GM19035 (cell line): ENCODE results near the gene DAB2.

ENCODE experiments used
- ATAC-seq: cut with Tn5 transposase; IDR thresholded peaks from one replicate; pipeline ENCODE4 v1.9.1; 2021; ENCODE audit not compliant: unreplicated experiment

DAB2 gene

GRCh38 chr5:39424736-39425637 is at the start of gene DAB2:
Gene DAB2, minus strand, starts transcription at chr5:39424980. Its CDS starts 30,660 bp downstream, at chr5:39394320.
- no peak for ATAC-seq

- ATAC-seq: no peak
These were observed 48.5 kb upstream of the DAB2 start for GRCh38 chr5:39473156-39473775.

- no peak for ATAC-seq
These were observed 47.2 kb upstream of the DAB2 start for GRCh38 chr5:39471836-39472508.

GRCh38 chr5:39470811-39471210 is 46.0 kb upstream of the DAB2 start:
- no peak for ATAC-seq

- ATAC-seq: no peak
These were observed 45.1 kb upstream of the DAB2 start for GRCh38 chr5:39469777-39470415.

- ATAC-seq: no peak
These were observed 44.4 kb upstream of the DAB2 start for GRCh38 chr5:39469176-39469575.

GRCh38 chr5:39466846-39467245 is 42.1 kb upstream of the DAB2 start:
- ATAC-seq: no peak

GRCh38 chr5:39465843-39466242 is 41.1 kb upstream of the DAB2 start:
- no peak for ATAC-seq

GRCh38 chr5:39465097-39465496 is 40.3 kb upstream of the DAB2 start:
- no peak for ATAC-seq

- ATAC-seq: no peak
These were observed 39.3 kb upstream of the DAB2 start for GRCh38 chr5:39464088-39464487.

GRCh38 chr5:39462211-39462610 is 37.4 kb upstream of the DAB2 start:
- ATAC-seq: no peak

- ATAC-seq: peak; percentile 68
These were observed 36.4 kb upstream of the DAB2 start for GRCh38 chr5:39461007-39461682.

- no peak for ATAC-seq
These were observed 35.1 kb upstream of the DAB2 start for GRCh38 chr5:39459907-39460306.

GRCh38 chr5:39459071-39459470 is 34.3 kb upstream of the DAB2 start:
- ATAC-seq: no peak

- no peak for ATAC-seq
These were observed 30.9 kb upstream of the DAB2 start for GRCh38 chr5:39455645-39456044.

GRCh38 chr5:39453606-39454005 is 28.8 kb upstream of the DAB2 start:
- no peak for ATAC-seq

- no peak for ATAC-seq
These were observed 28.1 kb upstream of the DAB2 start for GRCh38 chr5:39452846-39453245.

GRCh38 chr5:39451276-39451941 is 26.6 kb upstream of the DAB2 start:
- no peak for ATAC-seq

- ATAC-seq: no peak
These were observed 25.7 kb upstream of the DAB2 start for GRCh38 chr5:39450487-39450886.

GRCh38 chr5:39449591-39449990 is 24.8 kb upstream of the DAB2 start:
- ATAC-seq: no peak
